Inflammatory macrophage (primary cell): ENCODE data around the gene SLC26A3.

Experiments
- DNase-seq, 2 donors: peaks; one replicate each; pipeline ENCODE4 v3.0.0-alpha.2; 2020 to 2022

SLC26A3 gene

DNA sequence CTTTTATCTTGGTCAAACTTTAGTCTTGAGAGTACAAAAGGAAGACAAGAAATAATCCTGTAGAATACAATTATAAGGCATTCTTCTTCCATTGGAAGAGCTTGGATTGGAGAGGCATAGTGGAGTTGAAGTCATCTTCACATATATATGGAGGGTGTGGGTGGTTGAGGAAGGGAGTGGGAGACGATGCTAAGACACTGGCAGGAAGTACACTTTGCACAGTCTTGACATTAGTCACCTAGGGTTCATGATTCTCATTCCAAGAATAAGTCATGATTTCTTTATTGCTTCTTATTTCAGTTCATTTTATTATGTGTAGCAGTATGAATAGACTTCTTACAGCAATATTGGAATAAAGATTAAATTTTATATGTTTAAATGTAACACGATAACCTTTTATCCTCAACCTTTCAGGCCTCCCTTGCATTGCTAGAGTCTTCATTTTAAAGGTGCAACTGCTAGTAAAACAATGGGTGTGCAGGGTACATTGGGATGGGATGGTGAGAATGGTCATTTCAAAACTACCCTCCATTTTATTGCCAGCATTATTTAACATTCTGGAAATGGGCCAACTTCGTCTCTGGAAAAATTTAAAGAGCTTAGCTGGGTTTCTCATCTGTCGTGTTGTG lies 12.3 kb upstream of the SLC26A3 start:
- DNase-seq = peak; percentile 33 to 53

DNA sequence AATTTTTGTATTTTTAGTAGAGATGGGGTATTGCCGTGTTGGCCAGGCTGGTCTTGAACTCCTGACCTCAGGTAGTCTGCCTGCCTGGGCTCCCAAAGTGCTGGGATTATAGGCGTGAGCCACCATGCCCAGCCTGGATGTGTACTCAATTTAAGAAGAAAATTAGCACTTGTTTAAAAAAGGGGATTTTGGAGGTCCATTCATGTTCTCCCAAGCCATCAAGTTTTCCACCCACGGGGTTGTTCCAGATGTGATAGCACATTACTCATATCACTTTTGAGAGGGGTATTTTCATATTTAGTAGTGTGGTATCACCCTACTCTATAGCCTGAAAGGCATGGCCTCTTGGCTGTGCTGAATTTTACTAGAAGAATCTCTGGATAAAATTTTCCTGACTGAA lies 10.5 kb upstream of the SLC26A3 start:
- DNase-seq = no peak

DNA sequence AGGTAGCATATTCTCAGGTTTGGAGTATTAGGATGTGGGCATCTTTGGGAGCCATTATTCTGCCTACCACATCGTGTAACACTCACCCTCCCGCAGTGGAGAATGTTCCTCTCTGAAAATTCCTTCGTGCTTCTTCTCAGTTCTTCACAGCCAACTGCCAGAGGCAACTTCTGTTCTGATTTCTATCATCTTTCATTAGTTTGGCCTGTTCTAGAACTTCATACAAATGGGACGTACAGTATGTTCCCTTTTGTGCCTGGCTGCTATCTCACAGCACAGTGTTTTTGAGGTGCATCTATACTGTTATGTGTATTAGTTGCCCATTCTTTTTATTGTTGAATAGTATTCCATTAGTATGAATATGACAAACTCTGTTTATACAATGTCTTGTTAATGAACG lies 8.9 kb upstream of the SLC26A3 start:
- no peak for DNase-seq

DNA sequence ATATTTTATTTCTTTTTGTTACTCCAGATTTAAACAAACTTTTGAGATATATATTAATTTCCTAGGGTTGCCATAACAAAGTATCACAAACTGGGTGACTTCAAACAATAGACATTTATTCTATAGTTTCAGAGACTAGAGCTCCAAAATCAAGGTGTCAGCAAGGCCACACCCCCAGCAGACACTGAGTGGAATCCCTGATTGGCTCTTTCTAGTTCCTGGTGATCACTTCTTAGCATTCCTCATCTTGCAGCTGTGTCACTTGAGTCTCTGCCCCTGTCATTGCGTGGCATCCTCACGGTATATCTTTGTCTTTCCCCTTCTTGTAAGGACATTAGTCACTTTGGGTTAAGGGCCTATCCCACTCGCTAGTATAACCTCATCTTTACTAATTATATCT lies 7.6 kb upstream of the SLC26A3 start:
- DNase-seq = no peak

DNA sequence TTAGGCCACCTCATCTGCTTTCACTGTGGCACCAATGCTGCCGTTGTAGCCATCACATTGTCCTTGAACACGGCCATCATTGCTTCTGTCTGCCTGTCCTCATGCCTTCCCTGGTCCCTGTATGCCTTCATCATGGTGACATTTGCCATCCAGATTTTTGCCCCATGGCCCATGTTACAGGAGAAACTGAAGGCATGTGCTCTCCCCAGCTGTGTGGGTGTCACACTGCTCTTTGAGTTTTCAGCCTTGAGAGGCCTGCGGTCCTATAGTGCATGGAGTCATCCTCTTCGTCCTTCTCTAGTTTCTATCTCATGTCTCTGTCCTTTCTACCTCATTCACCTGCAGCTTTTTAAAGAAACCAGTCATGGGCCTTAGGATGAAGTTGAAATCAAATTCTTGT lies 6.2 kb upstream of the SLC26A3 start:
- DNase-seq = no peak

DNA sequence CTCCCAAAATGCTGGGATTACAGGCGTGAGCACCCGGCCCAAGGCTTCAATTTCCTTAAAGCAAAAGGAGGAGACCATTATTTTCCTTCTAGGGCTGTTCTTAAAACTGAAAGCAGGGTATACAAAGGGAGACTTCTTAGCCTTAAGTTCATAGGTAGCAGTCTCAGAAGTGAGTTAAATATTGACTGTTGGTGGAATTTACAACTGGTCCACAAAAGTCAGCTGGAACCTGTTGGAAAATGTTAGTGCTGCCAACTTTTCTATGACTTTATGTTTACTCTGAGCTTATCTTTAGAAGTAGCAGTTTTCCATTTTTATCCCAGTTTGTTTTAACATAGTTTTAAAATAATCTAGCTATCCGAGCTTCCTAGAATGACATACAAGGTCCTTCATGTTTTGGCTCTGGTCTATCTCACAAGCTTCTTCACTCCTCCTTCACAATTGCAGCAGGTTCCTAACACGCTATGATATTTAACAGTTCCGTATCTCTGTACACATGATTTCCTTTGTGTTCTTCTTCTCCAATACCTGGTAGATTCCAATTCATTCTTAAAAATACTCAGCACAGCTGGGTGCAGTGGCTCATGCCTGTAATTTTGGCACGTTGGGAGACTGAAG lies 3.3 kb downstream of the SLC26A3 start:
- no peak for DNase-seq

DNA sequence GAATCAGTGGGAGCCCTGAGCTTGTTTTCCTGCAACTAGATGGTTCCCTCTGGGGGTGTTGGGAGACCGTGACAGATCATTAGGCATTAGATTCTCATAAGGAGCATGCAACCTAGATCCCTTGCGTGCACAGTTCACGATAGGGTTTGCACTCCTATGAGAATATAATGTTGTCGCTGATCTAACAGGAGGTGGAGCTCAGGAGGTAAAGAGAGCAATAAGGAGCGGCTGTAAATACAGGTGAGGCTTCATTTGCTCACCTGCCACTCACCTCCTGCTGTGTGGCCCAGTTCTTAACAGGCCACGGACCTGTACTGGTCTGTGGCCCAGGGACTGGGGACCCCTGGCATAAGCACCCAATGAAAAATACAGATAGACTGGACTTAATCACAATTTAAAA lies 10.7 kb downstream of the SLC26A3 start:
- DNase-seq = no peak

DNA sequence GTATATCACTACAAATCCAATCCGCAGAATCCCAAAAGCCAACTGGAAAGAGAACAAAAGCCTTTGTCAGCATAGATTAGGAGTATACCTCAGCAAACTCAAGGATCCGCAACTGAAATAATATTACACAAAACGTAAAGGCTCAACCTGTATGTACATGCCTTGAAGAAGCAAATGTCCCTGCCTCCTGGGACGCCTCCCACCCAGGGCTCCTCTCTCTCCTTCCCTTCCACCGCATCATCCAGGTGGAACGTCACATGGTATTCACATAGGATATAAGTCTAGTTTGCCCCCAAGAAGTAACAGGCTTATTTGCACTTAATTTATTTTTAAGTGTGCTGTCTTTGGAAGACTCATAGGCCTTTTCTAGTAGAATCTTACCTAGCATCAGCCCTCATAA lies 13.4 kb downstream of the SLC26A3 start:
- DNase-seq = no peak

DNA sequence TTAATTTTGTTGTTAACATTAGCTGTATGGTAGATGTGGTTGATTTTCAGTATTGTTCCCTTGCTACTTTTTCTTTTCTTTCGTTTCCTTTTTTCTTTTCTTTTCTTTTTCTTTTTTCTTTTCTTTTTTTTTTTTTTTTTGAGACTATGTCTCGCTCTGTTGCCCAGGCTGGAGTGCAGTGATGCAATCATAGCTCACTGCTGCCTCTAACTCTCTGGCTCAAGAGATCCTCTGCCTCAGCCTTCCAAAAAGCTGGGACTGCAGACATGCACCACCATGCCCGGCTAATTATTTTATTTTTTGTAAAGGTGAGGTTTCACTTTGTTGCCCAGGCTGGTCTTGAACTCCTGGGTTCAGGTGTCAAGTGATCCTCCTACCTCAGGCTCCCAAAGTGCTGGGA lies 14.4 kb downstream of the SLC26A3 start:
- DNase-seq = no peak

DNA sequence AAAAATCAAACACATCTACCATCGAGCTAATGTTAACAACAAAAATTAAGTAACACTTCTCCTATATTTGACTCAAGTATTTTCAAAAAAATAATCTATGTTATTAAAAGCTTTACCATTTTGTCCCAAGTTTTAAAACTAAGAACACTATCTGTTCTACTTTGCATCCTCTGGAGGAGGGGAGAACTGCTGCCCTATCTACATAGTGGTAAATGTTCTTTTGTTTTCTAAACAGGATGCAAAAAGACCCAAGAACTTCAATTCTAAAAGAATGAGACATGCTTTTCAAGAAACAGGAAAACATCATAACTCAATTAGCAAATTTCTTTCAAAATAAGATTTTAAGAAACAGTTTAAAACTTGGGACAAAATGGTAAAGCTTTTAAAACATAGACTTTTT lies 14.8 kb downstream of the SLC26A3 start:
- no peak for DNase-seq

DNA sequence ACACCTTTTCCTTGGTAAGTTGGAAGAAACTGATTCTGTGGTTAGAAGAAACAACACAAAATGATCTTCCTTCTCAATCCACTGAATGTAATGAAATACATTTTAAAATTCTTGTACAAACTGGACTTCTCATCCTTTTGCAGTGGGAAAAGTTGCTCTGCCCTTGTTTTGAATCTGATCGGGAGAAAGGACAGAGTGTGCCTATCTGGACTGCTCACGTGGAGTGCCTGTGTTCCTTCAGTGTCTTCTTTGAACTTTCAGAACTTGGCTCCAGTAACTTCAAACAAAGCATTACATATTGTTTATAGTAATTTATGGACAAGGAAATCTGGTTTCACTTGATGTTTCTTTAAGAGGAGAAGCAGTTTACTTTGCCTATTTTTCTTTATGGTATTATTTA lies 17.1 kb downstream of the SLC26A3 start:
- DNase-seq = no peak

DNA sequence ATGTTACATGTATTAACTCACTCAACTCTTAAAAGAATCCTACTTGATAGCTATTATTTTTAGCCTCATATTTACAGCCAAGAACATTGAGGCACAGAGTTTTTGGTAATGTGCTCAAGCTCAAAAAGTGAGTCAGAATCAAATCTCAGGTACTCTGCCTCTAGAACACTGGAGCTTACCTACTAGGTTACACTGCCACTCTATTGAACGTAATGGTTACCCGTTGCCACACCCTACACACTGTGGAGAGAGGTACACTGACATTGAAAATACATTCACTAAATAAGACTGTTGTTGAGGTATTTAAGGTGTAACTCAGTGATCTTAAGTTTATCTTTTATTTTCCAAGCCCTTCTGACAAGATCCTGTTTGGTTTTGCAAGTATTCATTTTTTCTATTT lies 17.9 kb downstream of the SLC26A3 start:
- DNase-seq = no peak

DNA sequence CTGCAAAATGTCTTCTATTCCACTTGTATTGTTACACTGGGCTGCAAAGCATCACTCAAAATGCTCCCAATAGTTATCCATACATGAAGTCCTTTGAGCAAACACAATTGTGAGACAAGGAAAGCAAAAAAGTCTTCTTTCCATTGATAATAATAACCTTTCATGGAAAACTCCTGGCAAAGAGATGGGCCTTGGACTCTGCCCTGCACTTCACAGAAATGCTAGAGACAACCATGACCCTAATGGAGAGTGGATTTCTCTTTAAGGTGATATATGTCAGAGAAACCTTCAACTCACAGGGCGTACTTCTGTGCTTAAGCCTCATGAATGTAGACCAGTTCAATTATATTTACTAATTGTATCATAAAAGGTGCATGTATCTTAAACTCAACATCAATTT lies 19.4 kb downstream of the SLC26A3 start:
- DNase-seq = no peak

DNA sequence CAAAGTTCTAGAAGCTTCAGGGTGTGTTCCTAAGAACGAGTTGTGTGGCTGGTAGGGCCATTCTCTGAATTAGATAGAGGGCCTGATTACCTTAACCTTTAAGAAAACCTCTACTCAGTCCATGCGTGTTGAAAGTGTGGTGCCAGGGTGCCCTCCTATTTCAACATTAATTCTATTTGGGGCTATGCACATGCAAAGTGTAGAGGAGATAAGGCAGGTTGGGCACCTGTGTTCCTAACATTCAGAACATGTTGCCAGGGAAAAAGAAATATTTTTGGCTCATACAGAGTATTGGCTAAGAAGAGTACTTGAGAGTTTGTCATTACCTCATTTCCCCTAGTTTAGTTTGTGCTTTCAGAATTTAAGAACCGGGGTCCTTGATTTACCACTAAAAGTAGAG lies 20.6 kb downstream of the SLC26A3 start:
- DNase-seq = no peak

DNA sequence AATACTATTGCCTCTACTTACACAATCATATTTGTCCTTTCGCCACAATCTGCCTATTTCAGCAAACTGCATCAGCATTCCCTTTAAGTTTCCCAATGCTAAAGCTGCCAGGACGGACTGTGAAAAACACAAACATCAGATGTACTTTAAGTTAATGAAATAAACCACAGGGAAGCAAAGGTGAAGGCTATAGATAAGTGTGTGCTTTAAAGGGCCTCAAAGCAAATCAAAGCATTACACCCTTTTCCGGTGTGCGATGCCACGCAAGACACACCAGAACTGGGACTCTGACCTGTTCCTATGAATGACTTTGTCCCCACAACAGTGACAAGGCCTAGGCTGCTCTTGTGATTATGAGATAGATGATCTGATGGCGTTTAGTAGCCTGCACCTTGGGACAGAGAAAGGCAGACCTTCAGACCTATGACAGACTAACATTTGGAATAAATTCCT lies 23.4 kb downstream of the SLC26A3 start:
- DNase-seq = no peak

DNA sequence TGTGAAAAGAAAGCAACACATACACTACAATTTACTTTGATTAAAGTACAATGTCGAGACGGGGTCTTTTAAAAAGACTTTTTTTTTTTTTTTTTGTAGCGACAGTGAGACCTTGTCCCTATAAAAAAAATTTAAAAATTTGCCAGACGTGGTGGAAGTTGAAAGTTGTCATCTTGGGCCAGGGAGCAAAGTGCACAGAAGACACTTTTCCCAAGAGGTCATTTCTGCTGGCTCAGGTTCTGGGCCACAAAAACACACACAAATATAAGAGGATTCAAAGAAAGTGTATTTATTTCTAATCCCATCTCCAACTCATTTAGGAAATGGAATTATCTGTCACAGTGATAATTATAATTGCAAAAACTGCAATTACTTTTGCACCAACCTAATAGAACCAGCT lies 24.7 kb downstream of the SLC26A3 start:
- no peak for DNase-seq

DNA sequence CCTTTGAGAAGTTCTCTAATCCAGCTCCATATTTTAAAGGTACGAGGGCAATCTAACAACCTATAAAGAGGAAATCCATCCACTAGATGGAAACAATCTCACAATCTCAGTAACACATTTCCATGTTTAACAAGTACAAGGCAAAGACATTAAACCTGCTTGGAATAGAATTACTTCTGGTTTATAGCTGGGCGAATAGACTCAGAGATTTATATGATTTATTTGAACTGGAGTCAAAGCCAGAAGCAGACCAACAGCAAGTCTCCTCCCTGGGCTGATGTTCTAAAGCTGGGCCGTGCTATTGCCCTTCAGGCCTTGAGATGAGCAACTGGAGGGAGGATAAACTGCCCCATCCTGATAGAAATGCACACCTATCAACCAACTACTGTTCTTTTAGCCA lies 25.3 kb downstream of the SLC26A3 start:
- DNase-seq = no peak

DNA sequence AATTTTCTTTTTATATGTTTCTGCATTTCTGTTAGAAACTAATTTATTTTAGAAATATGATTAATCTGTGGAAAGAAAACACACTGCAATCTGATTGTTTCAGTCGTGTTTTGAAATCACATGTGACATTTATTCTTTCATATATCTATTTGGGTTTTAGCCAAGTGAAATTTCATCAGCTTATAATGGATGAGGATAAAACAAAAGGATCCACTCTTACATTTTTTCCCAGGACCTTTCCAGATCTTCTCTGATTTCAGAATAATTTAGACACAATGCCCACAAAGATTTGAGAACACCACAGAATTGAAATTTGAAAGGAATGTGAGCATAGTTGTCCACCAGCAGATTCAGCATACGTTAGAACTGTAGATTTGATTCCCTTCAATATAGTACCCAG lies 30.0 kb downstream of the SLC26A3 start:
- DNase-seq = no peak

DNA sequence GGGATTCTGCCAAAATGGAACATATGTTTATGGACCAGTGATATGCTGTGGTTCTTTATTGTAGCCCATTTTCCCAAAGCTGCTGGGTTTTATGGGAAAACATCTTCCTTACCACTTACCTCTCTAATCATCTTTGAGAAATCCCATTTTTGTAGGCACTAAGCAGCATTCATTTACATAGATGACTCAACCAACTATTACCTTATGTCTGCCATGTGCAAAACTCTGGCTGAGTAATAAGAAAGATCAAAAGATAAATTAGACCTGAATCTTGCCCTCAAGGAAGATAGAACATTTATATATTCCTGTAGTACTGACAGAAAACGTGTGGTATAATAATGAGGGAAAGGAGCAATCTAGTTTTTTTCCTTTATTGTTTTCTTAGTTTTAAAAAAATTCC lies 34.8 kb downstream of the SLC26A3 start:
- no peak for DNase-seq

DNA sequence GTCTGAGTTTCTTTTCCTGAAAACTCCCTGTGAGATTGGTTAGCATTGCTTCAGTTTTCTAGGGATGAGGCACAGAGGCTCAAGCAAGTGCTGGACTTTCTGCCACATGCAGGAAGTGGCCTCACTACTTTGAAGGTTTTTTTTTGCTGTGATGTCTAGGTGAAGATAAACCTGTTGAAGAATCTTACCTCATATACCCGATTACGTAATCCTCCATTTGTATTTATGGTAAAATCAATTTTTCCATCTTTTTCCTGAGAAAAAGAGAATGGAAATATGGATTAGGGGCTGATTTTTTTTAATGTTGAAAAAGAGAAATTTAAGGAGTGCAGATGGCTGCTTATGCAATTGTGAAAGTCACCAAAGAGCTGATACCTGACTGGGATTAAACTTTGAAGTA lies 35.6 kb downstream of the SLC26A3 start:
- DNase-seq = no peak

DNA sequence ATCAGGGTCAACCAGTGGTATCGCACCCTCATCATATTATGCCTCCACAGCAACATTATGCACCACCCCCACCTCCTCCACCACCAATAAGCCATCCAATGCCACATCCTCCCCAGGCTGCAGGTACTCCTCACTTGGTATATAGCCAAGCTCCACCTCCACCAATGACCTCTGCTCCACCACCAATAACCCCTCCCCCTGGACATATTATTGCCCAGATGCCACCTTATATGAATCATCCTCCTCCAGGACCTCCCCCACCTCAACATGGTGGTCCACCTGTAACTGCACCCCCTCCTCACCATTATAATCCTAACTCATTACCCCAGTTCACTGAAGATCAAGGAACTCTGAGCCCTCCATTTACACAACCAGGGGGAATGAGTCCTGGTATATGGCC lies 44.4 kb downstream of the SLC26A3 start:
- DNase-seq = no peak

DNA sequence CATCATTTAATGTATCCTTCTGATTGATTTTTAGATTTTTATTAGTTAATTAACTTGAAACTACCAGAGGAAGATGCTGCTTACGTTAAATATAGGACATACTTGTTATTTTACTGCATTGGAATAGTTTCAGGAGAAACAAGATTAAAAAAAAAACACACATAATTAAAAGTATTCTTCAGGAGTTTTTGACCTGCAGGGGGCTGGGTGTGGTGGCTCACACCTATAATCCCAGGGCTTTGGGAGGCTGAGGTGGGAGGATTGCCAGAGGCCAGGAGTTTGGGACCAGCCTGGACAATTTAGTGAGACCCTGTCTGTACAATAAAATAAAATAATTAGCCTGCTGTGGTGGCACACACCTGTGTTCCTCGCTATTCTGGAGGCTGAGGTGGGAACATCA lies 48.4 kb downstream of the SLC26A3 start:
- DNase-seq = no peak

DNA sequence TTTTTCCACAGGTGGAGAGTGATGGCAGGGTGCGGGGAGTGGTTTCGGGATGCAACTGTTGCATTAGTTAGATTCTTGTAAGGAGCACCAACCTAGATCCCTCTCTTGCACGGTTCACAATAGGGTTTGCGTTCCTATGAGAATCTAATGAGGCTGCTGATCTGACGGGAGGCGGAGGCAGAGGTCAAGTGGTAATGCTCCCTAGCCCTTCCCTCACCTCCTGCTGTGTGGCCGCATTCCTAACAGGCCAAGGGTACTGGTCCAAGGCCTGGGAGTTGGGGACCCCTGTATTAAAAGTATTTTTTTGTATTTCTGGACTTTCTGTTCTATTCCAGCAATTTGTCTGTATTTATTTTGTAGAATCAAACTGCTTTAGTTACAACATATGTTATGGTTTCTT lies 51.9 kb downstream of the SLC26A3 start:
- DNase-seq = no peak

DNA sequence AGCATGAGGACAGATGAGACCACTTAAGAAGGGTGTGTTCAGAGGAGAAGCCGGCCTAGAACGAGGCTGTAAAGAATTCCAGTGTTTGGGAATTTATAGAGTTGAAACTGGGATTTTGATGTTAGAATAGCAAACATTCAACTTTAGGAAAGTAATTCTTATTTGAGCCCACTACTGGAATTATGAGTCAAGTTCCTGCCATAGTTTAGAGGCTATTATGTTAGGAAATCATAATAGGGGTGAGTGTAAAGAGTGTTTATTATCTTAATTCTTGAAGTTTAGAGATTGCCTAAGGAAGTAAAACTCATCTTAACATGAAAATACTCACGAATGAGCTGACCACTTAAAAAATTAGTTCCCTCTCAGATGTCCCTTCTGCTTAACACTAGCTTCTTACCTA lies 57.0 kb downstream of the SLC26A3 start:
- no peak for DNase-seq

DNA sequence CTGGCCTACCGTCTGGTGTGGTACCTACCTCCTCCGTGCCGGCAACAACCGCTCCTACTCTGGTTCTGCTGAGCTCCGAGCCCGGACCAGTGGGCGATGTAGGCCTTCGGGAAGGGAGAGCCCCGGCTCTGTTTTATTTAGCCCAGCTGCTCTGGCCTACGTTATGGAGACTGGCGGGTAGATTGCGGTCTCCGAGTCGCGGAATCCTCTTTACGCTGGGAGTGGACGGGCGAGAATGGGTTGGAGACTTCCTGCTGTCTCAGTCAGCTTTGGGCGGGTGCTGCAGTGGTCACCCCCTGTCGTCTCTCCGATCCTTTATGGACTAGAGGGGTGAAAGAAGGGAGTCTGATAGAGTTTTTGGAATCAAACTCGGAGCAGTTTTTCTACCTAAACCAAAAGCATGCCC lies 58.7 kb downstream of the SLC26A3 start:
- DNase-seq = no peak
